SH-SY5Y (cell line): Measurements from ENCODE around the gene POU2AF2.

Experiments
- GATA2 ChIP-seq: IDR thresholded peaks from 2 replicates; pipeline ENCODE4 v1.6.1; 2011; ENCODE audit warnings: mild to moderate bottlenecking, low read depth, low read length
- GATA3 ChIP-seq: IDR thresholded peaks from 2 replicates; pipeline ENCODE4 v1.6.1; 2011; ENCODE audit warnings: low read depth, mild to moderate bottlenecking, low read length, moderate library complexity

GRCh38 chr11:111205632-111206385 lies 39.7 kb upstream of the POU2AF2 start:
- TF ChIP-seq GATA2 (no peak), GATA3 (no peak)
